B cell (primary cell): ENCODE data around the gene FAM186B. TPM values are rescaled to one million over a fixed set of nuclear protein-coding genes. Genes with fewer than 3 reads are reported as not detected.

Experiments
- ATAC-seq: fragments of 200-7000 bp; cut with Tn5 transposase; one replicate; pipeline ENCODE4 v1.10.0; 2021; ENCODE audit warnings: low read depth, mild to moderate bottlenecking, moderate number of reproducible peaks, moderate library complexity
- CTCF ChIA-PET: fragments of 350-600 bp; sonication (Branson Sonifier 250); formaldehyde crosslinking; loops from one replicate; lab custom pipeline; 2021; ENCODE audit warnings: antibody characterized with exemption, inconsistent platforms; lab: Charles Lee
- POLR2A ChIA-PET: fragments of 350-600 bp; sonication (Branson Sonifier 250); formaldehyde crosslinking; loops from one replicate; lab custom pipeline; 2021; ENCODE audit warnings: antibody characterized with exemption; lab: Charles Lee
- DNase-seq: peaks from one replicate; pipeline ENCODE4 v3.0.0; 2013
- H2AFZ ChIP-seq: 2 replicates; pipeline ENCODE4 v1.6.1; 2012; ENCODE audit warnings: mild to moderate bottlenecking, low read depth, low read length; ENCODE audit not compliant: insufficient read depth, poor library complexity, severe bottlenecking
- H3K27ac ChIP-seq, 2 donors: 1 replicate in 1 of 2; 2 replicates in 1 of 2; pipeline ENCODE4 v1.5.1; 2012 to 2013; ENCODE audit warnings: low read length in 2 of 2, mild to moderate bottlenecking in 2 of 2, moderate library complexity in 1 of 2
- H3K27me3 ChIP-seq, 4 experiments: fragments of 200-600 bp in 1 of 4; sonication (generic) in 1 of 4; replicated peaks in 1 of 4; 1 replicate in 2 of 4; 2 replicates in 2 of 4; pipeline versions ENCODE4 v1.6.1 to v1.7.0; 2013 to 2016; ENCODE audit warnings: low read length in 3 of 4, mild to moderate bottlenecking in 2 of 4, mixed read lengths in 1 of 4, moderate library complexity in 1 of 4; ENCODE audit not compliant: insufficient read depth in 4 of 4, control insufficient read depth in 3 of 4; ENCODE audit errors: control extremely low read depth in 1 of 4
- H3K36me3 ChIP-seq, 2 experiments: replicated peaks in 1 of 2; 1 replicate in 1 of 2; 2 replicates in 1 of 2; pipeline versions ENCODE4 v1.6.1 to v1.7.1; 2013; ENCODE audit warnings: low read length in 1 of 2; ENCODE audit not compliant: insufficient read depth in 2 of 2, control insufficient read depth in 1 of 2; ENCODE audit errors: control extremely low read depth in 1 of 2, extremely low read depth in 1 of 2
- H3K4me1 ChIP-seq, 2 donors: fragments of 200-600 bp in 1 of 2; sonication (generic) in 1 of 2; 1 replicate in 1 of 2; 2 replicates in 1 of 2; pipeline versions ENCODE4 v1.5.1 to v1.6.1; 2013 to 2017; ENCODE audit warnings: low read length in 2 of 2; ENCODE audit not compliant: control insufficient read depth in 2 of 2, insufficient read depth in 2 of 2
- H3K4me2 ChIP-seq: replicated peaks from 2 replicates; pipeline ENCODE3; 2012; ENCODE audit warnings: mild to moderate bottlenecking, low read depth, low read length; ENCODE audit not compliant: poor library complexity, severe bottlenecking
- H3K4me3 ChIP-seq, 5 experiments: fragments of 200-600 bp in 1 of 5; sonication (generic) in 1 of 5; 1 replicate in 3 of 5; 2 replicates in 2 of 5; pipeline versions ENCODE4 v1.5.1 to v1.7.0; 2011 to 2016; ENCODE audit warnings: low read length in 4 of 5, mild to moderate bottlenecking in 4 of 5, low read depth in 2 of 5, control low read depth in 1 of 5, moderate library complexity in 1 of 5; ENCODE audit not compliant: insufficient read depth in 1 of 5; ENCODE audit errors: control extremely low read depth in 1 of 5, extremely low read depth in 1 of 5
- H3K79me2 ChIP-seq: fragments of 200-600 bp; sonication (generic); one replicate; pipeline ENCODE4 v1.6.0; 2016; ENCODE audit warnings: low read length; ENCODE audit not compliant: control insufficient read depth, insufficient read depth
- H3K9ac ChIP-seq: fragments of 200-600 bp; sonication (generic); 2 replicates; pipeline ENCODE4 v1.6.1; 2017; ENCODE audit warnings: mild to moderate bottlenecking, low read length, moderate library complexity
- H3K9me3 ChIP-seq, 3 donors: one replicate each; pipeline versions ENCODE4 v1.6.1 to v1.7.1; 2013; ENCODE audit warnings: low read length in 2 of 3; ENCODE audit not compliant: control insufficient read depth in 2 of 3, insufficient read depth in 1 of 3; ENCODE audit errors: control extremely low read depth in 1 of 3
- H4K20me1 ChIP-seq: 2 replicates; pipeline ENCODE4 v1.6.0; 2012; ENCODE audit warnings: mild to moderate bottlenecking, low read length; ENCODE audit not compliant: insufficient read depth, control insufficient read depth, poor library complexity, severe bottlenecking
- H3K27ac Mint-ChIP-seq: one replicate; pipeline ENCODE4 v1.8.0; 2021; ENCODE audit warnings: mixed read lengths
- H3K27me3 Mint-ChIP-seq: one replicate; pipeline ENCODE4 v1.8.0; 2021; ENCODE audit warnings: mixed read lengths
- H3K4me1 Mint-ChIP-seq: one replicate; pipeline ENCODE4 v1.8.0; 2021; ENCODE audit warnings: mixed read lengths
- H3K4me3 Mint-ChIP-seq: one replicate; pipeline ENCODE4 v1.8.0; 2021; ENCODE audit warnings: mixed read lengths
- H3K9me3 Mint-ChIP-seq: one replicate; pipeline ENCODE4 v1.8.0; 2022; ENCODE audit warnings: mixed read lengths; ENCODE audit not compliant: insufficient read depth
- CTCF ChIP-seq: fragments of 200-600 bp; IDR thresholded peaks from one replicate; pipeline ENCODE4 v1.8.0; 2022; ENCODE audit warnings: antibody characterized with exemption, mild to moderate bottlenecking
- EZH2 ChIP-seq: IDR thresholded peaks from 2 replicates; pipeline ENCODE4 v1.6.1; 2012; ENCODE audit warnings: borderline replicate concordance, low read depth, mild to moderate bottlenecking, moderate library complexity, low read length; ENCODE audit not compliant: insufficient read depth, poor library complexity, severe bottlenecking
- WGBS: methylation state at CpG from one replicate; pipeline ENCODE4 v1.1.5; 2013; ENCODE audit warnings: missing lambda C conversion rate; ENCODE audit not compliant: insufficient coverage; 5-methylcytosine and 5-hydroxymethylcytosine counted together
- intact Hi-C: fragments of 100-400 bp; cut with micrococcal nuclease; formaldehyde crosslinking; loops from one replicate; pipeline ENCODE4 v1.10.0; 2022
- polyA plus RNA-seq: library from polyadenylated mRNA; depleted of rRNA; stranded (reverse); fragments of >200 nt; gene quantifications from 2 replicates; pipeline ENCODE4 v1.2.3, GENCODE V29; 2012
- total RNA-seq, 2 donors: library from RNA; stranded (reverse); fragments of 120-200 nt in 1 of 2; gene quantifications; 1 replicate in 1 of 2; 2 replicates in 1 of 2; pipeline versions ENCODE4 v1.2.3 to v1.2.4, GENCODE V29; 2013 to 2022

The FAM186B gene
- total and polyA plus RNA-seq, 2 donors (not counting 1 experiment from before 2014, with no cell fraction given) = 0.13 to 0.47 TPM

- H3K9me3 Mint-ChIP-seq = no peaks in the 10 kb centered on the region
- ATAC-seq (peak; percentile 92), DNase-seq (peak; percentile 96)
- intact Hi-C loops = loop anchor here (1.0 to 5.0 kb wide), 4 partner anchors 30 to 259 kb away; partner anchors contain the start of genes NCKAP5L and TMBIM6
- H3K4me1 ChIP-seq = peaks cover 15 to 29% of the 10 kb centered on the region in 2 donors
- no peak for TF ChIP-seq EZH2
- no peak for TF ChIP-seq CTCF
- H3K27ac Mint-ChIP-seq = peak within 1 kb of the TSS; percentile 99
- no peaks in the 10 kb centered on the region for H3K27me3 ChIP-seq
- H3K79me2 ChIP-seq = peaks cover 73% of the 10 kb centered on the region
- WGBS = under 1% methylated on average over 48 of the region's 54 CpGs
- H3K9ac ChIP-seq = peak within 1 kb of the TSS; percentile 97
- H2AFZ ChIP-seq = peak within 1 kb of the TSS; percentile 97
- ChIA-PET POLR2A (interaction anchor here (0.6 to 1.5 kb wide), 5 partner anchors 13 to 703 kb away, joined by 3 to 12 read pairs (median 4); partner anchors contain the start of genes RND1 and TROAP), CTCF (interaction anchor here (0.6 to 1.5 kb wide), 5 partner anchors 16 to 884 kb away, joined by 3 to 6 read pairs (median 3); no protein-coding TSS in a partner anchor)
- H3K4me3 ChIP-seq = peak within 1 kb of the TSS; percentile 62 to 98 (median 91)
- H3K36me3 ChIP-seq = peaks cover 0 to 35% of the 10 kb centered on the region in 2 experiments
- H3K4me3 Mint-ChIP-seq = peak within 1 kb of the TSS; percentile 99
- no peaks in the 10 kb centered on the region for H3K9me3 ChIP-seq
- peaks cover 28% of the 10 kb centered on the region for H3K4me1 Mint-ChIP-seq
- no peaks in the 10 kb centered on the region for H3K27me3 Mint-ChIP-seq
- peak within 1 kb of the TSS; percentile 91 to 97 for H3K27ac ChIP-seq
- peak within 1 kb of the TSS; percentile 91 for H3K4me2 ChIP-seq
- peaks cover 40% of the 10 kb centered on the region for H4K20me1 ChIP-seq
Measured at GRCh38 chr12:49567611-49568441, 37.6 kb downstream of the FAM186B start, which contains the start of gene MCRS1. Gene MCRS1, minus strand, starts transcription at chr12:49568142. Its CDS starts 1,411 bp downstream, at chr12:49566731.
